ENCODE results near the gene ANK2.

Gene ANK2

DNA sequence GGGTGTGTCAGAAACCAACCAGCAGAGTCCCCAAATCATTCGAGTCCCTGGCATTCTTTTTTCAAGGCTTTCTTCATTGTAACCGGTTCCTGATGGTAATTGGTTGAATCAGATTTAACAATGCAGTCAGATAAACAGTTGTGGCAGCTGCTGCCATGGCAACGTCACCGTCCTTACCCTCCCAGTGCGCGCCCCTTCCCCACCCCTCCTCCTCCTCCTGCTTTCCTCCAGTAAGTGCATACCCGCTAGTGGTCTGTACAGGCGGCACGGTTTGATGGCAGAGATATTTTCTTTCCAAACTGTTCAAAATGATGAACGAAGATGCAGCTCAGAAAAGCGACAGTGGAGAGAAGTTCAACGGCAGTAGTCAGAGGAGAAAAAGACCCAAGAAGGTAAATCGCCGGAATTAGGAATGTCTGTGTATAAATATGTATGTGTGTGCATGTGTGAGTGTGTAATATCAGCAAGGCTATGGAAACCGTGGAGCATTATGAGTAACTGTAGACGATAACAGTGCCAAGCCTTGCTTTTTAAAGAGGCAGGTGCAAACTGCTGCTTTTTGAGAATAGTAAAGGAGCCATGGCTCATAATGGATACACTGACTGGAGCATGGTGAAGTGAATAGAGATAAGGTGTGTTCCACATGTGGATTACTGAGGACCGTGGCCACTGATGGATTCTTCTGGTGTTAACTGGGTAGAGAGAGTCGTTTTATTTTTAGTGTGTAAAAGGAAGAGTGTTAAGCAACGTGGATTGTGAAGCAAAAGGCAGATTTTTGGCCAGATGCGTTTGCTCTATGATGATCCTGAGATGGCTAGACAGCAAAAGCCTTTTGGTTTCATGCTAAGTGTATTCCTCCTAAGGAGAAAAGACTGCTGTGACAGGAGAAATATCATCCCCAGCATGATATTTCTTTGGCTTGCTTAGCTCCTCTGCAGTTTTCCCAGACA, at the start of gene ANK2:
ANK2 (plus strand) TSS at position 233 of the 950 bp plus-strand sequence; CDS start at position 309, 76 bp downstream.
- DNase-seq, result peak; percentile 54

DNA sequence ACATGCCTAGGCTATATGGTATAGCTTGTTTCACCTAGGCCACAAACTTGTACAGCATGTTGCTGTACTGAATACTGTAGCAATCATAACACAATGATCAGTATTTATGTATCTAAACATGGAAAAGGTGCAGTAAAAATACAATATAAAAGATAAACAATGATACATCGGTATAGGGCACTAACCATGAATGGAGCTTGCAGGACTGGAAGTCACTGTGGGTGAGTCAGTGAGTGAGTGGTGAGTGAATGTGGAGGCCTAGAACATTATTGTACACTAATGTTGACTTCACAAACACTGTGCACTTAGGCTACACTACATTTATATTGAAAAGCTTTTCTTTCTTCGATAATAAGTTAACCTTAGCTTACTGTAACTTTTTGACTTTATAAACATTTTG, 45.6 kb upstream of the ANK2 start:
- no peak for DNase-seq

DNA sequence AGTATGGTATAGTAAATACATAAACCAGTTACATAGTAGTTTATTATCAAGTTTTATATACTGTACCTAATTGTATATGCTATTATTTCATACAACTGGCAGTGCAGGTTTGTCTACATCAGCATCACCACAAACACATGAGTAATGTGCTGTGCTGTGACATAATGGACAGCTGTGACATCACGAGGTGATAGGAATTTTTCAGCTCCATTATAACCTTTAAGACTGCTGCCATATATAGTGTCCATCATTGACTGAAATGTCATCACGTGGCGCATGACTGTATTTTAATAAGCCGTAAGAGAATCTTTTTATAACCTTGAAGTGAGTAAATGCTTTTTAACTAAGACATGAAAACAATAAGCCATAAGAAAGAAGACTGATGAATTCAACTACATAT, 44.8 kb upstream of the ANK2 start:
- no peak for DNase-seq

DNA sequence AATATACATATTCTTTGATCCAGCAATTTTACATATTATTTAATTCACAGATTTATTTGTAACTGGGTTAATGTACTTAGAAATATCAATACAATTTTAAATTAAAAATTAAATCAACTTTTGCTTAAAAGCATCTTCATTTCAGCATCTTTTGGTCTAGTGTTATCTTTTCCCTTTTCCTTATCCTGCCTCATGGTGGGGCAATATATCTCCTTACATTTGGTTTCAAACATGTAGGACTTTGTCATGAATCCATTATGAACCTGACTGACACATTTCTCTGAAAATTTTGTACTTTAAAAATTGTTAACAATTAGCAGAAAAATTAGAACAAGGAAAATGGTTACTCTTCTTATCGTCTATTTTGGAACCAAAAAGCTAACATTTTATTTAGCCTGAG, 42.8 kb upstream of the ANK2 start:
- DNase-seq, result no peak

DNA sequence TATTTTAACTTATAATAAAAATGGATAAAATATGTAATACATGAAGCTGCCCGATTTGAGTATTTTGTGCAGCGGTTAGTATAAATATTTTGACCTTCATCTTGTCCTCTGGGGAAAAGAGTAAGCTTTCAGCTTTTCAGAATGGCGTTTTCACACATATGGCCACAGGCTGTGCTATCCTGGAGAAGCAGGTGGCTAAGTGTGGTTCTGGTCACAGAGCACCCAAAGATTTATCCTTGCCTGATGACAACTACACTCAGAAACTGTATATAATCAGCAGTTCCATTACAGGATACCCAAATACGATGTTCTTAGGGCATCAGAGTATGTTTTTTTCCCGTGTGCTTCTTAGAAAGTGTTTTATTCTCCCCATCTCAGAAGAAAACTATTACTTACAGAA, 42.3 kb upstream of the ANK2 start:
- no peak for DNase-seq

DNA sequence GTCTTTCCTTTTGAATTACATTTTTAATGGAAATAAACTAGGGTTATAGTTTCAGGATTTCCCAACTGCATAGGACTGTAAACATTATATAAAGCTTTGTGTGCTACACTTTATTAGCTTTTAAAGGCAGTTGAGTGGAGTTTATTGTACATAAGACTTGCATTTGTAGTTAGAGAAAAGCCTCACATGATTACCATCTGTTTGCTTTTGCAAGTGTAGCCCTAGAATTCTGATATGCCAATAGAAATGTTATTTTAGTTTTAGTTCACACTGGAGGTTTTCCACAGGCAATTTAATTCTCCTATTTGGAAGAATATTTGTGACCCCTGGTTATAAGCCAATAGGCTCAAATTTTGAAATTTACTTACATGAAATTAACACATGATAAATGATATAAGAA, 41.3 kb upstream of the ANK2 start:
- DNase-seq, result no peak

DNA sequence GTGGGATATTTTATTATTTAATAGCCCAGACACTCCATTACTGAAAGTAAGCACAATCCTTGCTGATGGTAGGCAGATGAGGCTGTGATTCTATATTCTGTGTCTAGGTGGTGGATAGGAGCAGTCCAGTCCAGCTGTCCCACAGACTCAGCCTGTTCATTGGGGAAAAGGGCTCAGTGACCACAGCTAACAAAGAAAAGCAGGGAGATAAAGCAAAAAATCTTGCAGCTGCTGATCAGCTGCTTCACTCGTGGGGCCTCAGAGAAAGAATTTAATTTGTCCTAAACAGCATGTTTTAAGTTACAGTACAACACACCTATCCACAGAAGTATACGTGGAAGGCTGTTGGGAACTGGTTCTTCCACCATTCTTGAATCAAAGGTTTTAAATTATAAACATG, 40.7 kb upstream of the ANK2 start:
- DNase-seq, result no peak

DNA sequence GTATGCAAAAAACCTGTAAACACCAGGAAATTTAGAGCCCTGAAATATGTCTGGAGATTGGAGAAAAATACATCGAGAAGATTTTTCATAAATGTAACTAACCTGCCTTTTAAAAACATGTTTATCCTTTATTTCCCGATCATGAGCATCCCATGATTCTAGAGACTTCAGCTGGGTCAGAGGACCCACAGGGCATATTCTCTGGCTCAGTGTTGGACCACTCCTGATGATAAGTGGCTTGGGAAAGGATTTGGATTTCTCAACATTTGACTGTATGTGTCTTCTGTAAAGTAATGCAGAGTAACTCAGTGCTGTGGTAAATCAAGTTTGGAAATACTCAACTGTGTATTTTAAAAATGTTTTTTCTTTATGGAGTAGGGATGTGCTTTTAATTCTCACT, 40.0 kb upstream of the ANK2 start:
- DNase-seq, result no peak

DNA sequence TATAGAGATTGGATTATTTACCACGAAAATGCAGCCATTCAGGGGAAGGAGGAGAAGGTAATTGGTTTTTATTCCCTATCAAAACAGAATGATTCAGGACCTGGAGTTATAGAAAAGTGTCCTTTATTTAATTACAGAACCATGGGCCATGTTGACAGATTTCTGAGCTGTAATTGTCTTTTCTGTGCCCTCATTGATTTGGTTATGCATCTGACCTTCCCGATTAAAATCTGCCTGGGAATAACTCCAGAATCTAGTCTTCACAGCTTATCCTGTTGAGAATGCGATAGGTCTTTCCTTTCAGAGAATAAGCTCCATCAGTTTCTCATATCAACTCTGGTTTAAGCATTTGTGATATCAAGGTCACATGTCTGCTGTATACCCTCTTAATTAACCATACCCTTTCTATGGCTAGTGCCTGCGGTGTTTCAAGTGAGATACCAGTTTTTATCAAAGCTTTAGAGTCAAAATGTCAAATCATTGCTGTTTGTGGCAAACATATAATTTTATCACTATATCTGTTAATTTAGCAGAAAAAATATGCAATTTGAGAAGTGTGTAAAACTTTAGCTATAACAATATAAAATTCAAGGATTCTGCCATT, 37.2 kb upstream of the ANK2 start:
- DNase-seq, result no peak

DNA sequence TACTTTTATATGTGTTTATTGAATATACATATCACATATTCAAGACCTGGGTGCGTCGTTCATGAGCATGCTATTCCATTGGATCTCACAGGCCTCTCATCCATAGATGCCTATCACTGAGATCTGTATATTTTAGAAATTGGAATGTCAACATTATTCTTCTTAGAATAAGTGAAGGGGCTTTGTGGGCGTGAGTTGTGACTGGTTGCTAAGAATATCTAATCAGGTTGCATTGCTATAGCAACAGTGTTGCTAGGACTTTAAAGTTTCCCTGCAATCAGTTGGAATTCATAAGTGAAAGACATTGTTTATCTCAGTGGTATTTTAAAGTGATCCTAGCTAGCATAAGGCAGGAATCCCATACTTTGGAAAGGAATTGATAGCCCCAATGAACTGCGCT, 36.7 kb upstream of the ANK2 start:
- DNase-seq, result no peak

DNA sequence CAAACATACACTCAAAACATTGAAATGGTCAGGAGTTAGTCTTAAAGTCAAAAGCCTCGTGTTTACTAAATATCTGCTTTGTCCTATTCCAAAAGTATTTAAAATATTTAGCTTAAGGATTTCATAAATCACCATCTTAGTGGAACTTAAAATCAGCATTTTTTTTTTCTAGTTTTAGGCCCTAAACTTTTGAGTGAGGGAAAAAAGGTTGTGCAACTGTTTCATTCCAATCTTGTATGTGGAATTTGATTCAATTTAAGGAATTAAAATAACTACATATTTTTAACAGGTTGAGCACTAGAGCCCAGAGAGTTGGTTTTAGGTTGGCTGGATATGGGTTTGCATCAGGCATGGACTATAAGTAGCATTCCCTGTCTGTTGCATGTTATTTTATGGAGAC, 35.7 kb upstream of the ANK2 start:
- no peak for DNase-seq

DNA sequence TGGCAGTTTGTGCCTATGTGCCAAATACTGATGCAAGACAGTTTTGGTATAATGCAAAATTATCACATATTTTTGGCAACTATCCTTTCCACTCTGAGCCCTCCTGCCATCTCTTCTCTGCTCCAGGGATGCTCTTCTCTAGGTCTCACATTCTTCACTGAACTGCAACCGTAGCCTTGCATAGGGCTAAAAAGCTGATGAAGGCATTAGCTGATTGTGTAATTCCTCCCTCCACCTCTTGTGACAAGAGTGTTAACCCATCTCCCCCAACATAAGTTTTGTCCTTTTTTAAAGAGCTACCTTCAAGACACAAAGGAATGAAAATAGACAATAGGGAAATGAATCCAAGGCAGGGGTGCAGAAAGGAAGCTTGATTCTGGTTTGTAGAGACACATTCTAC, 33.1 kb upstream of the ANK2 start:
- DNase-seq, result no peak

DNA sequence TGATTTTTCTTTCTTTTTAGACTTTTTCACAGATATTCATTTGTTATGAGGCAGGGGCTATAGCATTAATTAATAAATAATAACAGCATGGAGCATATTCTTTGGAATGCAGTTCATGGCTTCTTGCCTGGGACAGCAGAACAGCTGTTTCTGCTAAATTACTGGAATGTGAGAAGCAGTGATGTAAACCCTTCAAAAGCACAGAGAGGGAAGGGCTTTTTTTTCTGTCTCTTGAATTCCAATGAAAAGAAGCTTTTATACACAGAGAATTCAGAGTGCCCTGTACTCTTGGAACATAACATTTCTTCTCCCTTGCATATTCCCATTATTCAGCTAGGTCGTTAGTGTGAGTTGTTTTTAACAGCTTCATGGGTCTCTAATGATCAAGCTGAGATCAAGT, 28.5 kb upstream of the ANK2 start:
- DNase-seq, result no peak

DNA sequence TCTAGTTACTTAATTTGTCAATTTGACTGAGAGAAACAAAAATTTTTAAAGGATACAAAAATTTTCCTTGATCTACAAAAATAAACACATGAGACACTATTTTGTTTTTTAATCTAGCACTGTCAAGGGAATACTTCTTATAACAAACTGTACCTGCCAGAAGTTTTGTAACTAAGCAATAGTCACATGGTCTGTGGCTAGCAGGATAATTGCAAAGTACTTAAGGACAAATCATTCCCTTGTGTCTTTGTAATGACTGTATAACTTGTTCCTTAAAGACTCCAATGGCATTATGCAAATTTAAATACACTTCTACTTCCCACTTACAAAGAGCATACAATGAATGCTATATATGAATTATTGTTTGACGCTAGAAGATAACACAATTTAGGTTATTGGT, 25.1 kb upstream of the ANK2 start:
- no peak for DNase-seq

DNA sequence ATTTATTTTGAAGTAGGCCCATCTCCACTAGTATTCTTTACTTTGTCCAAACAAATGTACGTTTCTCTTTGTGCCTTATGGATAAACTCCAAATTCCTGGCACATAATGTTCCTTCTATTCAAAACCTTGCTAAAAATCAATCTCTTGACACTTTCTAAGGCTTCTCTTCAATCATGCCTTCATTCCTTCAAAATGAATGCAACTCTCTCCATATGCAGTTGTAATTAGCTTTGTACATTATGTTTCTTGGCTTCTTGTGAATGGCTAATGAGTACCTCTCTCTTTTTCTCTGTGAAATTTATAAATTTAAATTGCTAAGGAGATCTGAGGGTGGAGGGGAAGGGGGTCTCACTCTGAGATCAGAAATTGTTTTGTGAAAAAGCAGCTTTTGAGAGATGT, 24.0 kb upstream of the ANK2 start:
- DNase-seq, result no peak

DNA sequence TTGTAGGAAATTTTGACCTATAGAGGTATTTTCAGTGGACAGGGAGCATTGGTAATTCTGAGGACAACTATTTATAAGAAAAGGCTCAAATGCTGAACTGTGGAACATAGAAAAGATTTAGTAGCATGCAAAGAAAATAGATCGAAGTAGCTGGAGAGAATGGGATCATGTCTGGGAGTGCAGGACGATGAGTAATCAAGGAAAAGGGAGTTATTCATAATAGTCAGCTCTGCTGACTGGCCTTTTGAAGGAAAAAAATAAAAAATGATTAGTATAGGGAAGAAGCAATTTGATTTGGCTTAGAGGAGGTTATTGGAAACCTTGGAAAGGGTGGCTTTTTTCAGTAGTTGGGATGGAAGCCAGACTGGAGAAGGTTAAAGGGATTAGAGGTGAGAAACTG, 22.9 kb upstream of the ANK2 start:
- no peak for DNase-seq

DNA sequence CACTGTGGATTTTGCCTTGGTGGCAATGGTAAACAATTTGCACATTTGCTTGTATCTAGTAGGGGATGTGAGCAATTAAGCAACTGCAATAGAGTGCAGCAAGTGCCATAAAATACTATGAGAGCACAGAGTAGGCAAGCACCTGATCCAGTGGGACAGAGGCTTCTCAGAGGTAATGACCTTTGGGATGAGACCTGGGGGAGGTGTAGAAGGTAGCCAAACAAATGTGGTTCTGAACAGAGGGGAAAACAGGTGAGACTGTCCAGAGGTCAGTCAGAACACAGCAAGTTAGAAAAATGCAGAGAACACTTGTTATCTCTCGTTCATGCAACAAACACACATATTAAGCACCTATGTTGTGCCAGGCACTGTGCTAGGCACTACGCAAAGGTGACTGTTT, 21.4 kb upstream of the ANK2 start:
- no peak for DNase-seq

DNA sequence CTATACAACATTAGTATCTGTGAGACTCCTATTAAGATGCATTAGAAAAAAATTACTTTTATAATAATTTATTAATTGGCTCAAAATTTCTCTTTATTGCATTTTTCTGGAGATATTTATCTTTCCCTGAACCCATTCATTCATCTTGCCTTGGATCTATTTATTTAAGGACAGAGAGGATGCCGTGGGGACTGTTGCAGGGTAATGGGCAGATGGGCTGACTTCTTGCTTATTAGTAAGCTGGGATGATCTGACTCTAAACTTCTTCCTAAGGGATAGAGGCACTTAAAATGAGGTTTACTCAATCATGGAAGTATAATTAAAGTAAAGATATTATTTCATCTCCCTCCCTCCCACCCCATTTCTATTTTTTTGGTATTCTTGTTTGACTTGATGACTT, 18.2 kb upstream of the ANK2 start:
- DNase-seq, result no peak

DNA sequence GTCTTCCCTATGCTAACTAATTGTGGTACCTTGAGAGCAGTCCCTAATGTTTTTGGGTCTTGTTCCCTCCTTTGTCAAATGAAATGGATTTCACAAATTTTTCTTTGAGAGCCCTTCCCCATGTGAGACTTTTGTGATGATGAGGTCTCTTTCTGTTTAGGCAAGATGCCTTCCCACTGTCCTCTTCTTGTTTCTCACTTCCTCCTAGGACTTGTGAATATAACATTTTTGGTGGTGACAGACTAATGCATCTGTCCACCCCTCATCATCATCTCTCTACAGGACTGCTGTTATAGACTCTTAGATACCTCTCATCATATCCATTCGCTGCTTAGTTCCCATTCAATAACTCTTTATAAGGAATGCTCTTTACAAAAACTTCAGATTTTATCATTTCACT, 8.7 kb upstream of the ANK2 start:
- no peak for DNase-seq

DNA sequence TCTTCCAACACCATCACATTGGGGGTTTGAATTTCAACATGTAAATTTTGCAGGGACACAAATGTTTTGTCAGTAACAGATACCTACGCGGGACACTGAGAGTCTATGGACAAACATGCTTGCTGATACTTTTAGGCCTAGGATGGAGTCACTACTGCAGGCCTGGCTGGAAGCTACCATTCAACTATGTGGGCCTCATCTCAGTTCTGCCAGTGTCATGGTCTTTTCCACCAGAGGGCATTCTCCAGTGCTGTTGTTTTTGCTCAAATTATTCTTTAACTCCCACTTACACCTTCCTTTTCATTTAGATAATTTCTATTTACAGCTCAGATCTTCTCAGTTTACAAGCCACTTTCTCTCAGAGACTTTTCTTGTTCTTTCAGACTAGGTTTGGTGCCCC, 7.0 kb upstream of the ANK2 start:
- no peak for DNase-seq

DNA sequence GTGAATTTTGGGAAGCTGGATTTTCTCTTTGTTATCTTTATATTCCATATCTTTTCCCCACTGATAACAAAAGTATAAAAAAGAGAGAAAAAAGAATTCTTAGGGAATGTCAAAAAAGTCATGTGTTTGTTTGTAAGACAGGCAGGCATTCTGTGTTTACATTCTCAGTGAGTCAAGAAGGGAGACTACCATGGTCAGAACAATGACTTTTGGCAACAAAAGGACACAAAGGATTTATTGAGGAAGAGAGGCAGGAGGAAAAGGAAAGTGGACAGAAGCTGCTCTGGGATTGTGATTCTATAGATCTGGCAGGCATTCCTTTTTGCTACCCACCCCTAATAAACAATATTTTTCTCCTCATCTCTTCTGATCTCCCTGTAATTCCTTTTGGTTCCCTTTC, 5.9 kb upstream of the ANK2 start:
- DNase-seq, result no peak

DNA sequence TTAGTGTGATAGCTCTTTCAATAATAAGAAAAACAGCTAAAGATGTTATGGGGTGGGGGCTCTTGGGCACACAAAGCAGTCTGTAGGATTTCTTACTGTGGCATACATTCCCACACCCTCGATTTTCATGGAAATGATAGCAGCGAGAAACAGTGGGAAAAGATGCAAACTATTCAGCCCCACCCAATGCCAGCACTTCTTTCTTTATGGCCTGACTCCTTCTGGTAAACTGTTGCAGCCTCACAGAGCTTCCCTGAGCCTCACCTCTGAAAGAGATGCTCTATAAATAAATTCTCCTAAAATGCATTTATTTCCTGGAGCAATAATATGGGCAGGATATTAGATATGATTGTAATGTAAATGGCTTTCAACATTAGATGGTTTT, 910 bp downstream of the ANK2 start:
- DNase-seq, result no peak

DNA sequence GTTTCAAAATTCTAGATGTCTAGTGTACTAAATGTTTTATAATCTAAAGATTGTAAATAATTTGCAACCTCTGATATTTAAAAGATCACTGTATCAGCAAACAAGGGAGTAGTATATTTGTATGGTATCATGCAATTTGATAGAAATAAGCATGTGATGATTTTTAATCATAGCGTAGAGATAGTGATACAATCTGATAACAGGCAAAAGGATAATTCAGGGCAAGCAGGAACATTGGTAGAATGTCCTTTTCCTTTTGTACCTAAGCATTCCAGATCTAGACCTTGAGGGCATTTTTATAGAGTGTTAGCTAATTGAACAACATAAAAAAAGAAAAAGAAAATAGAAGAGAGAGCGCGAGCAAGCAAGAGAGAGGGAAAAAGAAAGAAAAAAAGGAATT, 1.4 kb downstream of the ANK2 start:
- no peak for DNase-seq

DNA sequence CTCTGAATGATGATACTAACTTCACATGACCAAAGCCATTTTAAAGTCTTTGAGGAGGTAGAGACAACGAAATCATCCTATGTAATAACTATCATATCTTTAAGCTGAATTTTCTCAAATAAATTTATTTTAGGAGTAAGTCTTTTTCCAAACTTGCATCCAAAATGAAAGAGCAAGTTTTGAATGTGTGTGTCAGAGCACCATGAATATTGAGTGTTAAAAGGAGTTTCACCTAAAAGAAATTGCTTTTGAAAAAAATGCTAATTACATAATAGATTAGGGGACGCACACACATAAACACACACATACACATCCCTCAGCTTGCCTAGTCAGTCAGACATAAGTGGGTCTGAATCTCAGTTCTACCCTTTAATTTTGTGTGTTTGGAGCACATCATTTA, 1.9 kb downstream of the ANK2 start:
- DNase-seq, result no peak
